SK-MEL-5 (cell line): ENCODE results near the gene MAPKAPK5. TPM values are rescaled to one million over a fixed set of nuclear protein-coding genes. Genes with fewer than 3 reads are reported as not detected.

Experiments
- DNase-seq: peaks from one replicate; pipeline ENCODE4 v3.0.0-alpha.2; 2016; ENCODE audit warnings: low read depth, low spot score
- in situ Hi-C: cut with HindIII; loops from 2 replicates; pipeline ENCODE4 v1.10.0; 2016; ENCODE audit warnings: low sequenced_read_pairs, high pct_unique_total_duplicates, low pct_unique_long_range_greater_than_20kb
- total RNA-seq: library from RNA; depleted of rRNA; stranded (reverse); fragments of >200 nt; shearing (Covaris generic); gene quantifications from 2 replicates; pipeline ENCODE4 v1.2.3, GENCODE V29; 2014

MAPKAPK5 gene
- total RNA-seq, 1 experiment from 2014 or later = 56.5 TPM

GRCh38 chr12:111867531-111867930, 25.5 kb downstream of the MAPKAPK5 start:
- in situ Hi-C loops = no loop called here
- DNase-seq = no peak

GRCh38 chr12:111868676-111869588, 26.9 kb downstream of the MAPKAPK5 start:
- in situ Hi-C loops = no loop called here
- DNase-seq = no peak

GRCh38 chr12:111869671-111870070, 27.6 kb downstream of the MAPKAPK5 start:
- in situ Hi-C loops = no loop called here

GRCh38 chr12:111870216-111870615, 28.2 kb downstream of the MAPKAPK5 start:
- no peak for DNase-seq
- in situ Hi-C loops = no loop called here

More at GRCh38 chr12:111869671-111870070, 27.6 kb downstream of the MAPKAPK5 start:
- DNase-seq = peak; percentile 17

GRCh38 chr12:111870706-111871105, 28.7 kb downstream of the MAPKAPK5 start:
- no peak for DNase-seq
- in situ Hi-C loops = no loop called here

- in situ Hi-C loops = no loop called here
- DNase-seq = no peak
Measured at GRCh38 chr12:111873113-111873512, 31.1 kb downstream of the MAPKAPK5 start.

GRCh38 chr12:111881716-111882115, 39.7 kb downstream of the MAPKAPK5 start:
- in situ Hi-C loops = no loop called here
- no peak for DNase-seq

GRCh38 chr12:111886662-111887545, 44.9 kb downstream of the MAPKAPK5 start:
- in situ Hi-C loops = no loop called here
- DNase-seq = no peak

GRCh38 chr12:111887926-111888745, 46.1 kb downstream of the MAPKAPK5 start:
- no peak for DNase-seq
- in situ Hi-C loops = no loop called here

- DNase-seq = no peak
- in situ Hi-C loops = no loop called here
Measured at GRCh38 chr12:111893287-111893686, 51.3 kb downstream of the MAPKAPK5 start.

GRCh38 chr12:111894556-111894955, 52.5 kb downstream of the MAPKAPK5 start:
- in situ Hi-C loops = no loop called here
- no peak for DNase-seq

GRCh38 chr12:111901182-111901581, 59.2 kb downstream of the MAPKAPK5 start:
- DNase-seq = no peak
- in situ Hi-C loops = no loop called here

- DNase-seq = no peak
Measured at GRCh38 chr12:111904446-111904975, 62.5 kb downstream of the MAPKAPK5 start.

GRCh38 chr12:111905502-111905901, 63.5 kb downstream of the MAPKAPK5 start:
- in situ Hi-C loops = no loop called here
- DNase-seq = no peak

More at GRCh38 chr12:111904446-111904975, 62.5 kb downstream of the MAPKAPK5 start:
- in situ Hi-C loops = no loop called here

GRCh38 chr12:111907740-111908139, 65.7 kb downstream of the MAPKAPK5 start:
- no peak for DNase-seq
- in situ Hi-C loops = no loop called here

GRCh38 chr12:111925171-111925570, 83.1 kb downstream of the MAPKAPK5 start:
- no peak for DNase-seq
- in situ Hi-C loops = no loop called here

- DNase-seq = no peak
- in situ Hi-C loops = no loop called here
Measured at GRCh38 chr12:111926631-111927030, 84.6 kb downstream of the MAPKAPK5 start.
